Activated T-cell treated with anti-CD3 and anti-CD28 coated beads, Interleukin-2, amount 50 U/mL, for 72 hours (primary cell): ENCODE measurements around the gene ASTN2. TPM values are rescaled to one million over a fixed set of nuclear protein-coding genes. Genes with fewer than 3 reads are reported as not detected.

Source experiments
- ATAC-seq, 2 donors: fragments of 150-1000 bp; cut with Tn5 transposase; replicated peaks in 1 of 2; 2 replicates each; pipeline ENCODE4 v1.10.0; 2021; ENCODE audit warnings: moderate library complexity in 2 of 2, mild to moderate bottlenecking in 1 of 2
- DNase-seq, 2 donors: peaks; one replicate each; pipeline ENCODE4 v3.0.0; 2021 to 2022; ENCODE audit warnings: mixed read lengths in 1 of 2
- H3K27ac Mint-ChIP-seq: one replicate; pipeline ENCODE4 v1.8.0; 2022; ENCODE audit warnings: mild to moderate bottlenecking, moderate library complexity, mixed read lengths
- H3K27me3 Mint-ChIP-seq: one replicate; pipeline ENCODE4 v1.8.0; 2022; ENCODE audit warnings: low read depth, mixed read lengths
- H3K36me3 Mint-ChIP-seq, 2 donors: one replicate each; pipeline ENCODE4 v1.8.0; 2022; ENCODE audit warnings: mixed read lengths in 2 of 2, mild to moderate bottlenecking in 1 of 2; ENCODE audit not compliant: insufficient read depth in 2 of 2
- H3K4me1 Mint-ChIP-seq: one replicate; pipeline ENCODE4 v1.8.0; 2022; ENCODE audit warnings: low read depth, mixed read lengths
- H3K4me3 Mint-ChIP-seq, 2 donors: one replicate each; pipeline ENCODE4 v1.8.0; 2022; ENCODE audit warnings: mild to moderate bottlenecking in 2 of 2, mixed read lengths in 2 of 2, moderate library complexity in 2 of 2
- H3K9me3 Mint-ChIP-seq, 2 donors: one replicate each; pipeline ENCODE4 v1.8.0; 2022; ENCODE audit warnings: mixed read lengths in 2 of 2
- total RNA-seq, 2 donors: library from RNA; stranded (reverse); gene quantifications; one replicate each; pipeline ENCODE4 v1.2.3, GENCODE V29; 2022

ASTN2 gene
- total RNA-seq, 2 donors from 2014 or later, result 4.2 to 5.6 TPM

GRCh38 chr9:117116084-117116483 is 298.8 kb downstream of the ASTN2 start:
- H3K36me3 Mint-ChIP-seq, result no peaks in the 10 kb centered on the region
- no peaks in the 10 kb centered on the region for H3K27me3 Mint-ChIP-seq
- H3K4me3 Mint-ChIP-seq, result no peak overlapping the region
- DNase-seq (no peak), ATAC-seq (no peak)
- H3K4me1 Mint-ChIP-seq, result no peaks in the 10 kb centered on the region
- H3K9me3 Mint-ChIP-seq, result peaks cover 3% of the 10 kb centered on the region in 2 donors
- no peak overlapping the region for H3K27ac Mint-ChIP-seq

GRCh38 chr9:117114768-117115167 is 300.1 kb downstream of the ASTN2 start:
- H3K27me3 Mint-ChIP-seq, result no peaks in the 10 kb centered on the region
- peaks cover 3 to 5% of the 10 kb centered on the region in 2 donors for H3K9me3 Mint-ChIP-seq
- no peak for ATAC-seq
- DNase-seq, result no peak
- no peak overlapping the region for H3K4me3 Mint-ChIP-seq
- no peaks in the 10 kb centered on the region for H3K36me3 Mint-ChIP-seq
- H3K4me1 Mint-ChIP-seq, result no peaks in the 10 kb centered on the region
- H3K27ac Mint-ChIP-seq, result no peak overlapping the region

GRCh38 chr9:117104716-117105495 is 310.0 kb downstream of the ASTN2 start:
- H3K9me3 Mint-ChIP-seq, result peaks cover 2 to 5% of the 10 kb centered on the region in 2 donors
- ATAC-seq (no peak), DNase-seq (no peak)
- no peak overlapping the region for H3K27ac Mint-ChIP-seq
- no peaks in the 10 kb centered on the region for H3K4me1 Mint-ChIP-seq
- H3K4me3 Mint-ChIP-seq, result no peak overlapping the region
- no peaks in the 10 kb centered on the region for H3K27me3 Mint-ChIP-seq
- no peaks in the 10 kb centered on the region for H3K36me3 Mint-ChIP-seq

- Mint-ChIP-seq H3K4me1 (no peaks in the 10 kb centered on the region), H3K4me3 (no peak overlapping the region), H3K36me3 (no peaks in the 10 kb centered on the region), H3K9me3 (peaks cover 2 to 6% of the 10 kb centered on the region in 2 donors), H3K27me3 (no peaks in the 10 kb centered on the region), H3K27ac (no peak overlapping the region)
- no peak for ATAC-seq
- DNase-seq, result no peak
These were observed 310.7 kb downstream of the ASTN2 start for GRCh38 chr9:117104206-117104605.

- no peak for DNase-seq
- H3K27ac Mint-ChIP-seq, result no peak overlapping the region
- H3K36me3 Mint-ChIP-seq, result no peaks in the 10 kb centered on the region
- no peaks in the 10 kb centered on the region for H3K27me3 Mint-ChIP-seq
- ATAC-seq, result no peak
- H3K4me1 Mint-ChIP-seq, result no peaks in the 10 kb centered on the region
- H3K4me3 Mint-ChIP-seq, result no peak overlapping the region
- H3K9me3 Mint-ChIP-seq, result peaks cover 2 to 7% of the 10 kb centered on the region in 2 donors
These were observed 311.3 kb downstream of the ASTN2 start for GRCh38 chr9:117103438-117104110.

- no peaks in the 10 kb centered on the region for H3K4me1 Mint-ChIP-seq
These were observed 313.8 kb downstream of the ASTN2 start for GRCh38 chr9:117101008-117101407.

GRCh38 chr9:117098331-117098730 is 316.5 kb downstream of the ASTN2 start:
- H3K4me3 Mint-ChIP-seq, result no peak overlapping the region

More at GRCh38 chr9:117101008-117101407, 313.8 kb downstream of the ASTN2 start:
- no peak overlapping the region for H3K27ac Mint-ChIP-seq
- H3K4me3 Mint-ChIP-seq, result no peak overlapping the region
- H3K36me3 Mint-ChIP-seq, result peaks cover 0 to 2% of the 10 kb centered on the region in 2 donors
- DNase-seq, result no peak
- ATAC-seq, result no peak
- no peaks in the 10 kb centered on the region for H3K27me3 Mint-ChIP-seq
- H3K9me3 Mint-ChIP-seq, result peaks cover 2 to 3% of the 10 kb centered on the region in 2 donors

GRCh38 chr9:117097761-117098160 is 317.1 kb downstream of the ASTN2 start:
- no peak overlapping the region for H3K4me3 Mint-ChIP-seq

More at GRCh38 chr9:117098331-117098730, 316.5 kb downstream of the ASTN2 start:
- peaks cover 2 to 3% of the 10 kb centered on the region in 2 donors for H3K9me3 Mint-ChIP-seq
- ATAC-seq (no peak), DNase-seq (no peak)
- H3K27ac Mint-ChIP-seq, result no peak overlapping the region
- H3K4me1 Mint-ChIP-seq, result no peaks in the 10 kb centered on the region
- H3K27me3 Mint-ChIP-seq, result no peaks in the 10 kb centered on the region
- peaks cover 0 to 2% of the 10 kb centered on the region in 2 donors for H3K36me3 Mint-ChIP-seq

GRCh38 chr9:117096138-117096537 is 318.7 kb downstream of the ASTN2 start:
- no peaks in the 10 kb centered on the region for H3K27me3 Mint-ChIP-seq
- no peak for ATAC-seq

More at GRCh38 chr9:117097761-117098160, 317.1 kb downstream of the ASTN2 start:
- Mint-ChIP-seq H3K4me1 (no peaks in the 10 kb centered on the region), H3K27ac (no peak overlapping the region), H3K9me3 (peaks cover 2 to 3% of the 10 kb centered on the region in 2 donors), H3K27me3 (no peaks in the 10 kb centered on the region), H3K36me3 (peaks cover 0 to 2% of the 10 kb centered on the region in 2 donors)
- DNase-seq (no peak), ATAC-seq (no peak)

GRCh38 chr9:117095081-117095480 is 319.8 kb downstream of the ASTN2 start:
- Mint-ChIP-seq H3K27me3 (no peaks in the 10 kb centered on the region), H3K27ac (no peak overlapping the region), H3K4me3 (no peak overlapping the region), H3K9me3 (peaks cover 1 to 4% of the 10 kb centered on the region in 2 donors), H3K4me1 (no peaks in the 10 kb centered on the region), H3K36me3 (peaks cover 0 to 2% of the 10 kb centered on the region in 2 donors)
- ATAC-seq, result no peak
- no peak for DNase-seq

More at GRCh38 chr9:117096138-117096537, 318.7 kb downstream of the ASTN2 start:
- DNase-seq, result no peak
- Mint-ChIP-seq H3K27ac (no peak overlapping the region), H3K4me1 (no peaks in the 10 kb centered on the region), H3K9me3 (peaks cover 3 to 6% of the 10 kb centered on the region in 2 donors), H3K36me3 (peaks cover 0 to 2% of the 10 kb centered on the region in 2 donors), H3K4me3 (no peak overlapping the region)

- no peaks in the 10 kb centered on the region for H3K27me3 Mint-ChIP-seq
- no peak overlapping the region for H3K4me3 Mint-ChIP-seq
- DNase-seq (no peak), ATAC-seq (no peak)
- peaks cover under 1 to 4% of the 10 kb centered on the region in 2 donors for H3K9me3 Mint-ChIP-seq
- no peaks in the 10 kb centered on the region for H3K4me1 Mint-ChIP-seq
- H3K36me3 Mint-ChIP-seq, result peaks cover 0 to 2% of the 10 kb centered on the region in 2 donors
- H3K27ac Mint-ChIP-seq, result no peak overlapping the region
These were observed 320.7 kb downstream of the ASTN2 start for GRCh38 chr9:117093891-117094844.

- no peak for ATAC-seq
- no peak overlapping the region for H3K27ac Mint-ChIP-seq
- DNase-seq, result no peak
- no peaks in the 10 kb centered on the region for H3K27me3 Mint-ChIP-seq
- no peaks in the 10 kb centered on the region for H3K36me3 Mint-ChIP-seq
- no peaks in the 10 kb centered on the region for H3K4me1 Mint-ChIP-seq
- peaks cover 3 to 4% of the 10 kb centered on the region in 2 donors for H3K9me3 Mint-ChIP-seq
- H3K4me3 Mint-ChIP-seq, result no peak overlapping the region
These were observed 322.3 kb downstream of the ASTN2 start for GRCh38 chr9:117092582-117092981.
